Gastroesophageal sphincter (tissue), 3 donors: Measurements from ENCODE around the gene FDXACB1.

Experiments used
- EP300 ChIP-seq: sonication (generic); formaldehyde crosslinking; IDR thresholded peaks from one replicate; pipeline ENCODE4 v1.6.1; 2017; ENCODE audit warnings: antibody characterized with exemption, mild to moderate bottlenecking
- POLR2A ChIP-seq, 2 donors: fragments of 450-650 bp; IDR thresholded peaks; one replicate each; pipeline ENCODE4 v1.6.1; 2017; ENCODE audit warnings: antibody characterized with exemption in 2 of 2, mild to moderate bottlenecking in 2 of 2, moderate library complexity in 1 of 2
- POLR2AphosphoS5 ChIP-seq: sonication (generic); formaldehyde crosslinking; IDR thresholded peaks from one replicate; pipeline ENCODE4 v1.6.1; 2017; ENCODE audit warnings: antibody characterized with exemption
- TF ChIP-seq, protein P1 (sequence below), 4 experiments: fragments of 200-600 bp in 2 of 4; fragments of 450-650 bp in 2 of 4; sonication (generic) in 1 of 4; IDR thresholded peaks; one replicate each; pipeline ENCODE4 v1.5.1; 2017 to 2019; ENCODE audit warnings: antibody characterized with exemption in 4 of 4, mild to moderate bottlenecking in 2 of 4, moderate library complexity in 2 of 4

DNA sequence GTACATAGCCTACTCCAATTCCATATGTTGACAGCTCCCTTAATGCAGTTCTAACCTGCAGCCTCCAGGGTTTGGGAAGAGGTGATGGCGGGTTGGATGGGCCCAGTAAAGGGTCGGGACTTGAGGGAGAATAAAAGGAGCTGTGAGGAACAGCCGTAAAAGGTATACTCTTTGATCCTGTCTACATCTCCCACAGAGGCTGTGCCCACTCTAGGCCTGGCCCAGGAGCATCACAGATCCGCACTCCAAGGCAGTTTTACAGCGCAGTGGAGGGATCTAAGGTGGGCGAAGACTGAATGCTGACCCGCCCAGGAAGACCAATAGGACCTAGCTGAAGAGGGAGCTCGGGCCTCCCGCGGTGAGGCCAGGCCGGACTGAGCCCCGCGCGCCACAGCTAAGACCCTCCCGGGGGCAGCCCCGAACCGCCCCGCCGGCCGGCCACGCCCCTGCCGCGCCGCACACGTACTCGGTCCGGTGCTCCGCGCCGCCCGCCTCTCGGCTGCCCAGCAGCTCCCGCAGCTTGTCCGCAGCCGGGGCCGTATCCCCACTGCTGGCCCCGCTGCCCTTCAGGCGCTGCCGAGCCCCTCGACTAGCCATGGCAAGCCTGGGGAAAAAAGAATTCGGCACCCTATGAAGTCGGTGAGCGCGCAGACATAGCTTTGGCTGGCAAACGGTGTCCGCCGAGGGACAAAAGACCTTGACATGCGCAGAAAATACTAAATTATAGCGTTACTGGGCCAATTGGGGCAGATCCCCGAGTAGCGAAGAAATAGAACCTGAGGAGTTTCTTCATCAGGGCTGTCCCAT is 7.9 kb downstream of the FDXACB1 start, which contains the start of gene ALG9:
- TF ChIP-seq POLR2A (IDR thresholded peaks at IDR 0.05) (peak; percentile 11 to 41), EP300 (no peak), POLR2AphosphoS5 (peak; percentile 81)
- TF ChIP-seq, protein P1, sequence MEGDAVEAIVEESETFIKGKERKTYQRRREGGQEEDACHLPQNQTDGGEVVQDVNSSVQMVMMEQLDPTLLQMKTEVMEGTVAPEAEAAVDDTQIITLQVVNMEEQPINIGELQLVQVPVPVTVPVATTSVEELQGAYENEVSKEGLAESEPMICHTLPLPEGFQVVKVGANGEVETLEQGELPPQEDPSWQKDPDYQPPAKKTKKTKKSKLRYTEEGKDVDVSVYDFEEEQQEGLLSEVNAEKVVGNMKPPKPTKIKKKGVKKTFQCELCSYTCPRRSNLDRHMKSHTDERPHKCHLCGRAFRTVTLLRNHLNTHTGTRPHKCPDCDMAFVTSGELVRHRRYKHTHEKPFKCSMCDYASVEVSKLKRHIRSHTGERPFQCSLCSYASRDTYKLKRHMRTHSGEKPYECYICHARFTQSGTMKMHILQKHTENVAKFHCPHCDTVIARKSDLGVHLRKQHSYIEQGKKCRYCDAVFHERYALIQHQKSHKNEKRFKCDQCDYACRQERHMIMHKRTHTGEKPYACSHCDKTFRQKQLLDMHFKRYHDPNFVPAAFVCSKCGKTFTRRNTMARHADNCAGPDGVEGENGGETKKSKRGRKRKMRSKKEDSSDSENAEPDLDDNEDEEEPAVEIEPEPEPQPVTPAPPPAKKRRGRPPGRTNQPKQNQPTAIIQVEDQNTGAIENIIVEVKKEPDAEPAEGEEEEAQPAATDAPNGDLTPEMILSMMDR (IDR thresholded peaks at IDR 0.05), result peak in 3 of 4 experiments; percentile 24 to 27 (median 24)
